CD8-positive, alpha-beta memory T cell (primary cell): ENCODE results near the gene ADPRHL1. TPM values are rescaled to one million over a fixed set of nuclear protein-coding genes. Genes with fewer than 3 reads are reported as not detected.

Source experiments
- CTCF ChIA-PET: fragments of 350-600 bp; sonication (Branson Sonifier 250); formaldehyde crosslinking; loops from one replicate; lab custom pipeline; 2021; ENCODE audit warnings: antibody characterized with exemption; lab: Charles Lee
- POLR2A ChIA-PET: fragments of 350-600 bp; sonication (Branson Sonifier 250); formaldehyde crosslinking; loops from one replicate; lab custom pipeline; 2021; ENCODE audit warnings: antibody characterized with exemption; lab: Charles Lee
- DNase-seq, 5 donors: peaks; one replicate each; pipeline versions ENCODE4 v3.0.0 to v3.0.0-alpha.2; 2020 to 2022; ENCODE audit warnings: mixed read lengths in 1 of 5
- H3K27ac ChIP-seq: one replicate; pipeline ENCODE4 v1.7.0; 2013; ENCODE audit warnings: low read depth, mild to moderate bottlenecking, low read length, moderate library complexity
- H3K27me3 ChIP-seq: 2 replicates; pipeline ENCODE4 v1.7.0; 2013; ENCODE audit warnings: low read length, mild to moderate bottlenecking; ENCODE audit not compliant: insufficient read depth, poor library complexity, severe bottlenecking
- H3K36me3 ChIP-seq: 2 replicates; pipeline ENCODE4 v1.7.0; 2013; ENCODE audit warnings: mild to moderate bottlenecking, low read length, moderate library complexity; ENCODE audit not compliant: insufficient read depth
- H3K4me1 ChIP-seq: 2 replicates; pipeline ENCODE4 v1.7.0; 2013; ENCODE audit warnings: mild to moderate bottlenecking, low read length, moderate library complexity; ENCODE audit not compliant: insufficient read depth
- H3K4me3 ChIP-seq: 2 replicates; pipeline ENCODE4 v1.7.0; 2013; ENCODE audit warnings: mild to moderate bottlenecking, low read length
- H3K9me3 ChIP-seq: 2 replicates; pipeline ENCODE4 v1.7.0; 2013; ENCODE audit warnings: mild to moderate bottlenecking, low read length
- H3K27ac Mint-ChIP-seq, 8 donors: one replicate each; pipeline ENCODE4 v1.8.0; 2020 to 2021; ENCODE audit warnings: mixed read lengths in 8 of 8, mild to moderate bottlenecking in 6 of 8, inconsistent platforms in 3 of 8, moderate library complexity in 3 of 8
- H3K27me3 Mint-ChIP-seq, 2 donors: one replicate each; pipeline ENCODE4 v1.8.0; 2020 to 2021; ENCODE audit warnings: mixed read lengths in 2 of 2, mild to moderate bottlenecking in 1 of 2, moderate library complexity in 1 of 2
- H3K36me3 Mint-ChIP-seq, 3 donors: one replicate each; pipeline ENCODE4 v1.8.0; 2020 to 2021; ENCODE audit warnings: mixed read lengths in 3 of 3, inconsistent platforms in 1 of 3, mild to moderate bottlenecking in 1 of 3
- H3K4me1 Mint-ChIP-seq, 3 donors: one replicate each; pipeline ENCODE4 v1.8.0; 2020 to 2021; ENCODE audit warnings: mixed read lengths in 3 of 3, inconsistent platforms in 1 of 3, mild to moderate bottlenecking in 1 of 3
- H3K4me3 Mint-ChIP-seq, 7 donors: one replicate each; pipeline ENCODE4 v1.8.0; 2020 to 2021; ENCODE audit warnings: mixed read lengths in 7 of 7, mild to moderate bottlenecking in 6 of 7, moderate library complexity in 4 of 7, inconsistent platforms in 2 of 7
- H3K9me3 Mint-ChIP-seq, 5 donors: one replicate each; pipeline ENCODE4 v1.8.0; 2020 to 2022; ENCODE audit warnings: mixed read lengths in 5 of 5, mild to moderate bottlenecking in 3 of 5, moderate library complexity in 2 of 5, inconsistent platforms in 1 of 5
- polyA plus RNA-seq: library from polyadenylated mRNA; unstranded; fragments of 300-500 nt; fragmentation: Illumina TruSeq; gene quantifications from one replicate; pipeline ENCODE4 v1.2.3, GENCODE V29; 2021
- total RNA-seq, 2 experiments: library from RNA; stranded (reverse); gene quantifications; one replicate each; pipeline ENCODE4 v1.2.3, GENCODE V29; 2021

The ADPRHL1 gene
- total and polyA plus RNA-seq, 3 experiments from 2014 or later = 0.56 to 0.85 (median 0.84) TPM

DNA sequence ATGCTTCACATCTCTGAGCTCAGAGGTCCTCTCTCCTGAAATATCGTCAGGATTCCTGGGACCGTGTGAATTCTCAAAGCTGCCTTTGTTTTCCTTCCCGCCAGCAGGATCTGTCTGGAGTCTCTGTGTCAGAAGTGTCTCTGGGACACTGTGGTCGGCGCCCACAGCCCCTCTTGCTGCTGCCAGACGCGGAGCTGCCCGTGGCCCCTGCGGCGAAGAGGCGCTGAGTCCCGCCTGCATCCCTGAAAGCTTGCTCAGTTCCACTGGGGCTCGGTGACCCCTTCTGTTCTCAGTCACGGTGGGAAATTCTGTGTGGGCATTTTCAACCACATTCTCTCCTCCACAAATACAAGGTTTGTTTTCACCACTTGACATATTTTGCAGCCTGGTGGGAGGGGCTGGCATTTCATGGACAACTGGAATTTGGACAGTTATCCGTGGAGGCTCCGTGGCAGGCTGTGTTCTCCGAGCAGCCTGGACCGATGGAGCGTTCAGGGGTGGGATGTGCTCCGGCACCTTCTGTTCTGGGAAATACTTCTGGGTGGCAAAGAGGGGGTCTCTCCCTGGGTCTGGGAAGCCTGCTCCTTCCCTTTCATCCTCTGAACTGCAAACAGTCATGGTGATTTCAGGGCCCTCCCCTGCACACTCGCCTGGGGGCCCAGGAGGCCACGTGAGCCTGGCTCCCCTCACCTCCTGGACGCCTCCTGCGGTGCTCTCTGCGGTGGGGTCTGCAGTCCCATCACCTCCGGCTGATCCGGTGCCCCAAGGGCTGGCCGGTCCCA lies 46.8 kb downstream of the ADPRHL1 start:
- H3K4me1 Mint-ChIP-seq = no peaks in the 10 kb centered on the region
- H3K27ac Mint-ChIP-seq = no peak overlapping the region
- no peaks in the 10 kb centered on the region for H3K36me3 ChIP-seq
- H3K27me3 ChIP-seq = no peaks in the 10 kb centered on the region
- no peak overlapping the region for H3K4me3 ChIP-seq
- H3K36me3 Mint-ChIP-seq = no peaks in the 10 kb centered on the region
- no peaks in the 10 kb centered on the region for H3K9me3 Mint-ChIP-seq
- CTCF ChIA-PET = no interaction called here
- H3K27me3 Mint-ChIP-seq = peaks cover 9 to 11% of the 10 kb centered on the region in 2 donors
- H3K4me3 Mint-ChIP-seq = no peak overlapping the region
- POLR2A ChIA-PET = no interaction called here
- no peak overlapping the region for H3K27ac ChIP-seq
- no peaks in the 10 kb centered on the region for H3K9me3 ChIP-seq
- no peak for DNase-seq
- H3K4me1 ChIP-seq = no peaks in the 10 kb centered on the region

- Mint-ChIP-seq H3K4me1 (no peaks in the 10 kb centered on the region), H3K4me3 (no peak overlapping the region), H3K27ac (no peak overlapping the region), H3K27me3 (peaks cover 7 to 11% of the 10 kb centered on the region in 2 donors), H3K36me3 (no peaks in the 10 kb centered on the region), H3K9me3 (no peaks in the 10 kb centered on the region)
- no peak overlapping the region for H3K27ac ChIP-seq
- DNase-seq = no peak
- ChIA-PET POLR2A (no interaction called here), CTCF (no interaction called here)
- no peaks in the 10 kb centered on the region for H3K4me1 ChIP-seq
- no peak overlapping the region for H3K4me3 ChIP-seq
- no peaks in the 10 kb centered on the region for H3K9me3 ChIP-seq
- H3K27me3 ChIP-seq = no peaks in the 10 kb centered on the region
- H3K36me3 ChIP-seq = no peaks in the 10 kb centered on the region
Observed at GRCh38 chr13:113405481-113406300, 47.6 kb downstream of the ADPRHL1 start.

- Histone ChIP-seq H3K9me3 (no peaks in the 10 kb centered on the region), H3K27me3 (no peaks in the 10 kb centered on the region), H3K4me3 (no peak overlapping the region), H3K36me3 (no peaks in the 10 kb centered on the region), H3K4me1 (no peaks in the 10 kb centered on the region), H3K27ac (no peak overlapping the region)
- H3K9me3 Mint-ChIP-seq = no peaks in the 10 kb centered on the region
- CTCF ChIA-PET = no interaction called here
- H3K4me1 Mint-ChIP-seq = no peaks in the 10 kb centered on the region
- no peak overlapping the region for H3K4me3 Mint-ChIP-seq
- no peak overlapping the region for H3K27ac Mint-ChIP-seq
- POLR2A ChIA-PET = no interaction called here
- DNase-seq = no peak
- H3K36me3 Mint-ChIP-seq = no peaks in the 10 kb centered on the region
- H3K27me3 Mint-ChIP-seq = peaks cover 7 to 11% of the 10 kb centered on the region in 2 donors
Observed at GRCh38 chr13:113404723-113405471, 48.4 kb downstream of the ADPRHL1 start.

- Mint-ChIP-seq H3K27ac (peak overlapping the region in 2 of 8 donors; percentile 50 to 73), H3K4me3 (no peak overlapping the region), H3K27me3 (peaks cover 7 to 15% of the 10 kb centered on the region in 2 donors), H3K9me3 (no peaks in the 10 kb centered on the region), H3K4me1 (no peaks in the 10 kb centered on the region), H3K36me3 (no peaks in the 10 kb centered on the region)
- Histone ChIP-seq H3K27ac (no peak overlapping the region), H3K9me3 (no peaks in the 10 kb centered on the region), H3K27me3 (no peaks in the 10 kb centered on the region), H3K36me3 (no peaks in the 10 kb centered on the region), H3K4me3 (no peak overlapping the region), H3K4me1 (no peaks in the 10 kb centered on the region)
- CTCF ChIA-PET = no interaction called here
- POLR2A ChIA-PET = no interaction called here
- DNase-seq = no peak
Observed at GRCh38 chr13:113404366-113404722, 48.9 kb downstream of the ADPRHL1 start.

DNA sequence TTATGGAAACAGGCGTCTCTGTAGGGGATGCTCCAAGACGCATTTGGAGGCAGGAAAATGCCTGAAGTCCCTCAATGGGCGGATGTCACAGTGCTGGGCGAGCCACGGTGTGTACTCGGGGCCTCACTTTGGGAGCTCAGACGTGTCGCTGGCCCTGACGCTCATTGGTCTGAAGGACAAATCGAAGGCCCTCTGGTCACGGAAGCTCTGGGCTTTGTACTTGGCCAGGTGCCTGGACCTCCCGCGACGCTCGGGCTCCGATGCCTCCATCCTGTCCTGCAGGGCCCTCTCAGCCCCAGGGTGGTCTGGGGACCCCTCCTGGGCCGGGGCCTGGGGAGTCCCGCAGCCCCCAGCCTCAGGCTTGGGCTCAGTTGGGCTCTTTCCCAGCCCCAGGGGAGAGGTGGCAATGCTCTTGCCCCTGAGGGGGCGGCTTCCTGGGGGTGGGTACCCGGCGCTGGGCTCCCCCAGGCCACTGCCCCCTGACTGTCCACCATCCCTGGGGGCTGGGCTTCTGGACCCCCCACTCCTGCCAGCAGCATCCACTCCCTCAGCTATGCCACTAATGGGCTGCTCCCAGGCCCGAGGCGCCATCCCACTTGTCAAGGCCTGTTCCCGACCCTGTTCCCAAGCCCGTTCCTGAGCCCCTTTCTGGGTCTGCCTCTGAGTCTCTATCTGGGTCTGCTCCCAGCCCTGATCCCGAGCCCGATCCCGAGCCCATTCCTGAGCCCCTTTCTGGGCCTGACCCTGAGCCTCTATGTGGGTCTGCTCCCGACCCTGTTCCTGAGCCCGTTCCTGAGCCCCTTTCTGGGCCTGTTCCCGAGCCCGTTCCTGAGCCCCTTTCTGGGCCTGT lies 49.8 kb downstream of the ADPRHL1 start:
- H3K9me3 ChIP-seq = no peaks in the 10 kb centered on the region
- no peak overlapping the region for H3K27ac ChIP-seq
- H3K4me3 ChIP-seq = no peak overlapping the region
- Mint-ChIP-seq H3K4me1 (no peaks in the 10 kb centered on the region), H3K36me3 (no peaks in the 10 kb centered on the region), H3K4me3 (no peak overlapping the region), H3K27ac (peak overlapping the region in 1 of 8 donors; percentile 27), H3K9me3 (no peaks in the 10 kb centered on the region), H3K27me3 (peaks cover 5 to 16% of the 10 kb centered on the region in 2 donors)
- ChIA-PET CTCF (interaction anchor here (1.0 kb wide), 1 partner anchor 10 kb away, joined by 4 read pairs; no protein-coding TSS in a partner anchor), POLR2A (no interaction called here)
- no peaks in the 10 kb centered on the region for H3K36me3 ChIP-seq
- DNase-seq = no peak
- no peaks in the 10 kb centered on the region for H3K27me3 ChIP-seq
- no peaks in the 10 kb centered on the region for H3K4me1 ChIP-seq

DNA sequence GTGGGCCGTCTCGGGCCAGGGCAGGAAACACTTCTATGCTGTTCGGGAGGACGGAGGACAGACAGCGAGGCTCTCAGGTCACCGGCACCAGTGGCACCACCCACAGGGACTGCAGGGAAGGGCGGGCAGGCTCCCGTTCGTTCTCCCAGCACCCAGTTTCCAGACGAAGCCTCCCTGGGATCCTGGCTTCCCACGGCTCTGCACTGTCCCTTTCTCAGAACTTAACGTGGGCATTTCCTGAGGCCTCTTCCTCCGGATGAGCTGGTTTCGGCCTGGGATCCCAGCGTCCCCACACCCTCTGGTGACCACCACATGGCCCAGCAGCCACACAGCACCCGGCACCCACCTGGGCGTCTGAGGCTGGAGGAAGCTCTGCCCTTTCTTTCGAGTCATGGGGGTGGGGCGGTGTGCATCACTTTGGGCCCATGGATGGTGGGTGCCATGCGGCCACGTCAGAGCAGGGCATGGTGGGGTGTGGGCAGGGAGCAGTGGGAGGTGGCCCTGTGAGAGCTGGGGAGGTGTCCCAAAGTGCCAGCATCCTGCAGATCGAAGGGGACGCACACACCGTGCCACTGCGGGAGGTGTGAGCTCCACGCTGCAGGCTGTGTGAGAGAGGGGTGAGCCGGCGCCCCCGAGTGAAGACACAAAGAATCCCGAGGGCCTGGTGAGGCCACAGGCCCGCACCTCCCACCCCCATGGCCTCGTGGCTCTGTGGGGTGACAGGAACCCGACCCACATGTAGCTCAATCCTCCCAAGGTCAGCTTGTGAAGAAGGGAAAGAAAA lies 50.6 kb downstream of the ADPRHL1 start:
- Histone ChIP-seq H3K27ac (no peak overlapping the region), H3K4me3 (no peak overlapping the region), H3K27me3 (no peaks in the 10 kb centered on the region), H3K4me1 (no peaks in the 10 kb centered on the region), H3K9me3 (no peaks in the 10 kb centered on the region), H3K36me3 (no peaks in the 10 kb centered on the region)
- DNase-seq = no peak
- Mint-ChIP-seq H3K27ac (no peak overlapping the region), H3K4me1 (no peaks in the 10 kb centered on the region), H3K4me3 (no peak overlapping the region), H3K9me3 (no peaks in the 10 kb centered on the region), H3K27me3 (peaks cover 2 to 12% of the 10 kb centered on the region in 2 donors), H3K36me3 (no peaks in the 10 kb centered on the region)
- ChIA-PET CTCF (interaction anchor here (1.0 kb wide), 1 partner anchor 9 kb away, joined by 4 read pairs; no protein-coding TSS in a partner anchor), POLR2A (no interaction called here)
